GM19240 (cell line): Measurements from ENCODE around the gene ADAM19.

ENCODE experiments used
- DNase-seq: peaks from one replicate; pipeline ENCODE4 v3.0.0; 2011; ENCODE audit warnings: low spot score; ENCODE audit not compliant: insufficient read length

The ADAM19 gene

DNA sequence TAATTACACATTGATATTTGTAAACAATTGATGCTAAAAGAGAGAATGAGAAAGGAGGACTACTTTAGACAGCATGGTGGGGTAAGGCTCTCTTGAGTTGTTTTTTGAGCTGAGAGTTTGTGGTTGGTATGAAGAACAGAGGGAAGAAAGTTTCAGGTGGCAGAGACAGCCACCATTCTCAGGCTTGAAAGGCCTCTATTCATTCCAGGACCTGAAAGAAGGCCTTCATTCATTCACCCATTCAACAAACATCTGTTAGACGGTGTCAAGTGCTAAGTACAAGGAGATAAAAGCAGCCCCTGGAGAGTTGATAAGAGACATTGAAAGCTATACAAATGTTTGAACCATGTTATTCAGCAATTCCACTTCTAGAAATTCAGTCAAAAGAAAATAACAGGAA is 21.7 kb upstream of the ADAM19 start:
- no peak for DNase-seq

DNA sequence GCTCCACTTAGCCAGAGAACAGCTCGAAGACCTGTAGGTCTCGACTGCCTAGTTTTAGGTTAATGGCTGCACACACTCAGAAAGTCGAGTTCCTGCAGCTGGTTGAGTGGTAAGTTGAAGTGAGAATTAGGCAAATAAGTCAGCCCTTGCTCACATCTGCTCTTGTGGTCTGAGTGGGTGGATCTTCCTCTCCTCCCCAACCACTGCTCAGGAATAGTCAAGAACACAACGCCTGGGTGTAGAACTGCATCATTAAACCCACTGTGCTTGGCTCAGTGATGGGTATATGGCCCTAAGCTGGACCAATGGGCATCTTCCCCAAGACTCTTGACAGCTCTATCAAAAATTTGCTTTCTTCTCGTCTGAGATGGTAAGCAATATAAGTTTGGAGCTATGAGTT is 20.9 kb upstream of the ADAM19 start:
- peak; percentile 26 for DNase-seq

DNA sequence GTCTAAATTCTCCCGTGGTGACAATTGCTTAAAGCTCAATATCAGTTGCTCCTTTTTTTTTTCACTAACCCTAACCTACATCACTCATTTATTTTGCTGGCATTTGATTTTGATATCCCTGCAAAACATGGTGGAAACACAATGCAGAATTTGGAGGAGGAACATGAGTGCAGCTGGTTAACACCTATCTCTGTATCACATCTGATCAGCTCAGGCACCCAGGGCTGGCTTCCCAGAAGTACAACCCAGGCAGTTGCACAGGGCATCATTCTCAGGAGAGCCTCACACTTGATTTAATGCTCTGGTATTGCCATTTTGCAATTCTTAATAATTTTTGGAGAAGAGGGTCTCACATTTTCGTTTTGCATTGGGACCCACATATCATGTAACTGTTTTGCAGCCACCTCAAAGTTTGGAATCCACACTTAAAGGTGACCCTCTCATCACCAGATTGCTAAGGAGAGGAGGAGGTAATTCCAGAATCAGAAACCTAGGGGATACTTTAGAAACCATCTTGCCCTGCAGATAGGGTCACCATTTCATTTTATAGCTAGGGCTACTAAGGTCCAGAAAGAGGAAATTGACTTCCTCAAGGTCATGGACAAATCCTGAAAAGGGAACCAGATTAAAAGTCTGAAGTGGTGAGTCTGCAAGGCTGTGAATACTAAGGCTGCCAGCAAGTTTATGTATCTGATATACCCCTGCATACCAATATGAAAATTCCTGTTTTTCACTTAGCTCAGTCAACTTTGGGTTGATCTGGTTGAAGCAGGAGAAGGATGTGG is 19.3 kb upstream of the ADAM19 start:
- DNase-seq: no peak

DNA sequence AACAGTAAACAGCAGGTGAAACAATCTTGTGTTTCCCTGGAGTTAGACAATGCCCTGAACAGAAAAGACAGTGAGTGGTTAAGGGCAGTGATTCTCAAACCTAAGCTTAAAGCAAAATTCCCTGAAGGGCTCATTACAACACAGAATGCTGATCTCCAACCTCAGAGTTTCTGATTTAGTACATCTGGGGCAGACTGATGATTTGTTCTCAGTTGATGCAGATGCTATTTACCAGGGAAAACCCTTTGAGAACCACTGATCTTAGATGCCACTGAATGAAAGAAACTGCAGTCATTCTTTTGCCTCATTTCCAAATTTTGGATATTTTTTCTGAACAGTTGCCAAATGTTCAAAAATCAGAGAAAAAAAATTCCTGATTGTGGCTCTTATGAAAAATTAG is 18.7 kb upstream of the ADAM19 start:
- no peak for DNase-seq

DNA sequence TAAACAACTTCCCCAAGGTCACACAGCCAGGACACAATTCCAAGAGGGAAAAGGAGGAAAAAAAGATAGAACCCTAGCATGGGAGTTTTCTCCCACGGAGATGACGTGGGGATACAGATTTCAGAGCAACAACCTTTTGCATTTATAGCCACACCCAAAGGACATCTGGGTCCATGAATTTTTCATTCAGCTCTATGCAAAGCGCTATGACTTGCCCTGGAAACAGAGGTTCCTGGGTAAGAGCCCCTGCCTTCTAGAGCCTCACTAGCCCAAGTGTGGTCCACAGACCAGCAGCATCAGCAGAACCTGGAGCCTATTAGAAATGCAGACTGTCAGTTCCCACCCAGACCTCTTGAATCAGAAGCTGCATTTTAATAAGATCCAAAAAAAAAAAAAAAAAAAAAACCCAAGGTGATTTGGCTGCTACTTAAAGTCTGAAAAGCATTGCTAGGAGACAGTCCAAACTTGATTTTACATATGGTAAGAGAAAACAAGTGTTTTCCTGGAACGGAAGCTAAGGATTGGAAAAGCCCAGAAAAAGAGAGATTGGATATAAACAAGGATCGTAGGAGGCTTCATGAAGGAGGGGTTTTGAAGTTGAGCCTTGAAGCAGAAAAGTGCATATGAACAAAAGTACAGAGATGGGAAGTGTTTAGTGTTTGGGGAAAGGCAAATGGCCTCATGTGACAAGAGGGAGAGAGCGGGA is 17.6 kb upstream of the ADAM19 start:
- DNase-seq: no peak

DNA sequence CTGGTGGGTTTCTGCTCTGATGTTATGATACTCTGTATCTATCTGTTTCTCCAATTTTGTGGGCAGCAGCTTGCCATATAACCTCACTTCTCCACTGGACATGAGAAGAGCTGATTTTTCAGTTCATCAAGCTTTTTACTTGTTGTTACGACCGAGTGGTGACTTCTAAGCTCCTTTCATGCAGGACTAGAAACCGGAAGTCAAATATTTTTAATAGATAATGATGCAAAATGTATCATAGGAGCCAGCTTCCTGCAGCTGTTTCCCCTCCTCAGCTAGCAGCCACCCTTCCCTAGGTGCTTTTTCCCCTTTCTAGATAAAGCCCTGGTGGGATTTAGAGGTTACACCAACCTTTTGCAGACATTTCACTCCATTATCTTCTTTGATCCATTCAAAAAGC is 17.0 kb upstream of the ADAM19 start:
- no peak for DNase-seq

DNA sequence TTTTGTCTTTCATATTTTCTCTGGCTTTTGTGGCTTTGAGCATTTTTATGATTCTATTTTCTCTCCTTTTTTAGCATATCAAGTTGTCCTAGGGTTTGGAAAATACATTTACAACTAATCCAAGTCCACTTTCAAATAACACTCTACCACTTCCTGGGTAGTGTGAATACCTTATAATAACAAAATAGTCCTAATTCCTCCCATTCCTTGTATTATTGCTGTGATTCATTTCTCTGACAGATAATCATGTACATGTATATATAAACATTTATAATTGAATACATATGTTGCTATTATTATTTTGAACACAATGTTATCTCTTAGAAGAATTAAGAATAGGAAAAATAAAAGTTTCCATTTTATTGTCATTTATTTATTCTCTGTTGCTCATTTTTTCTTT is 14.9 kb upstream of the ADAM19 start:
- DNase-seq: no peak

DNA sequence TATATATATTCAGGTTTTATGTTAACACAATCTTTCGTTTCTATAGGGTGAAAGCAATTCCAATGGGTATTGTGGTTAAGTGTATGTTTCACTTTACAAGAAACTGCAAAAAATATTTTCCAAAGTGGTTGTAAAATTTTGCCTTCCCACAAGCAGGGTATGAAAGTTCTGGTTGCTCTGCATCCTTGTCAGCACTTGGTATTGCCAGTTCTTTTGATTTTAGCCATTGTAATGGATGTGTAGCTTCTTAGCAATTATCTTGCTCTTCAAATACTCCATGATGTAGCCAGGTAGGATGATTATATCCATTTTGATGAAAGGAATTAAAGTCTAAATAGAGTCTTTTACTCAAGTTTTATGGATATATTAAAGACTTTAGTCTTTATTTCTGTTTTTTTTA is 9.1 kb upstream of the ADAM19 start:
- DNase-seq: no peak

DNA sequence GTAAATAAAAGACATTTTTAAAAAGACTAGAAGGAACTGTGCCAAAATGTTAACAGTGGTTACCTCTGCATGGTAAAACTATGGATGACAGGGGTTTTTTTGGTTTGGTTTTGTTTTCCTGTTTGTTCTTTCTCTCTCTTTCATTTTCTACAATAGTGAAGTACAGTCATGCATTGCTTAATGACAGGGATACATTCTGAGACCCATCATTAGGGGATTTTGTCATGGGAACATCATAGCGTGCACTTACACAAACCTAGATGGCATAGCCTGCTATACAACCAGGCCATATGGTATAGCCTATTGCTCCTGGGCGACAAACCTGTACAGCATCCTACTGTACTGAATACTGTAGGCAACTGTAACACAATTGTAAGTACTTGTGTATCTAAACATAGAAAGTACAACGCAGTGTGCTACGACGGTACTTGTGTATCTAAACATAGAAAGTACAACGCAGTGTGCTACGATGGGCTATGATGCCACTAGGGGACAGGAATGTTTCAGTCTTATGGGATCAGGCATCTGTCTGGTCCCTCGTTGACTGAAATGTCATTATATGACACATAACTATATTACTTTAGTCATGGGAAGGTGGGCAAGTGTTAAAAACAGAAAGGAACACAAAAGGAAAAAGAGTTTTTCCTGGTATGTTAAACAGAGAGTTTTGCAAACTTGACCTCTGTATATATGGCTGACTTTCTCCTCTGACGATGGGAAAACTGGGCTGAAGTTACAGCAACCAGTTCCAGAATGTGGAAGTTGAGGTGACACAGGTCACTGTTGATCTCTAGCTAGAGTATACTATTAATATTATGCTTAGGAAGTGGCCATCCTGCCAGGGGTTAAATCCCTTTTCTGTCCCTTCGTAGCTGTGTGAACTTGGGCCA is 7.4 kb upstream of the ADAM19 start:
- DNase-seq: no peak

DNA sequence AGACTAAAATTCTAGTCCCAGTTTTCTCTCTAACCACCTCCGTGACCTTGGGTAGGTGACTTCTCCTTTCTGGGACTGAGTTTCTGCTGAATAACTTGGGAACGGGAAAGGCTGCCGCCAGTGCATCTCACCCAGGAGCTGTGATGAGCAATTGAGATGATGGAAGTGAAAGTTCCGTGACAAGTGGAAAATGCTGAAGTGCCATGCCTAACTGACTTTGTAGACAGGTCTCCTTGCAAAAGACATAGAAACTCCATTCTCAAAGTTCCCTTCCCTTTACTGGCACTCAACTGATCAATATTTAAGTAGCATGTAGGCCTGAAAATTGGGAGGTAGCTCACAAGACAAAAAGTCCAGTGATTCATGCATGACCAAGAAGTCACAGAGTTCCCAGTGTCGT is 6.3 kb upstream of the ADAM19 start:
- no peak for DNase-seq

DNA sequence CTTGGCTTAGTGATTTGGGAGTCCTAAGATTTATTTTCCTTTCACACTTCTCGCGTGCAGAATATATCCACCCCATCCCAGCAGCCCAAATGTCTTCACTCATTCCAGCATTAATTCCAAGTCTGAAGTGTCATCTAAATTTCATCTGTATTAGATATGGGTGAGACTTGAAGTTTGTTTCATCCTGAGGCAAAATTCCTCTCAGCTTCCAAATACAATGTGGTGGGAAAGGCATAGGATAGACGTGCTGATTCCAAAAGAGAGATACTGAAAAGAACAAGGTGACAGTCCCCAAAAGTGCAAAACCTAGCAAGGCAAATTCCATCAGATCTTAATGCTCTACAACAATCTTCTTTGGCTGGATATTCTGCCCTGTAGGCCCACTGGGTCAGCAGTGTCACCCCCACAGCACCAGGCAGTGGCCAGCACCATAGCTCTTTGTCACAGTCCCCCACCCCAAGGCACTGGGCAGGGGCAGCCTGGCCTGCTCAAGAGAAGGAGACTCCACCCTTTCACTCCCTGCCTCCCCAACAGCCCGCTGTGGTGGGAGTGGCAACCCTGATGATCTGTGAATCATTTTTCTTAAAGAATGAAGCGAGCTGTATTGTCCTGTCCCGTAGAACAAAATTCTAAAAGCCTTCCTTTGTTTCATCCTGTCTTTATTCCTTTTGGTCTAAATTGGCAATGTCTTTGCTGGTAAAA is 2.7 kb upstream of the ADAM19 start:
- DNase-seq: no peak

DNA sequence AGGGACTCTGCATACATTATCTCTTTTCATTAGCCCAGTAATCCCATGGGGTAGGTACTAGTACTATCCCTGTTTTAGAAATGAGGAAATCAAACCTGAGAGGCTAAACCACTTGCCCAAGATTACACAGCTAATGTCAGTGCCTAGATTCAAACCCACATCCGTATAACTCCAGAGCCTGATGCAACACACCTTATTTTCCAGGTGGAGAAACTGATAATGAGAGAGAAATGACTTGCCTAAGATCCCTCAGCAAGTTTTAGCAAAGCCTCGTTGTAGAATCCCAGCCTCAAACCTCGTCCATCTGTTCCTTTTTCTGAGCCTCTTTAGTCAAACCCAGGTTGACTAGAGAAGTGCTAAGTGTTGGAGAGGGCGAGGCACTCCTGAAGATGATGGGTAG is 1.1 kb upstream of the ADAM19 start:
- DNase-seq: no peak

DNA sequence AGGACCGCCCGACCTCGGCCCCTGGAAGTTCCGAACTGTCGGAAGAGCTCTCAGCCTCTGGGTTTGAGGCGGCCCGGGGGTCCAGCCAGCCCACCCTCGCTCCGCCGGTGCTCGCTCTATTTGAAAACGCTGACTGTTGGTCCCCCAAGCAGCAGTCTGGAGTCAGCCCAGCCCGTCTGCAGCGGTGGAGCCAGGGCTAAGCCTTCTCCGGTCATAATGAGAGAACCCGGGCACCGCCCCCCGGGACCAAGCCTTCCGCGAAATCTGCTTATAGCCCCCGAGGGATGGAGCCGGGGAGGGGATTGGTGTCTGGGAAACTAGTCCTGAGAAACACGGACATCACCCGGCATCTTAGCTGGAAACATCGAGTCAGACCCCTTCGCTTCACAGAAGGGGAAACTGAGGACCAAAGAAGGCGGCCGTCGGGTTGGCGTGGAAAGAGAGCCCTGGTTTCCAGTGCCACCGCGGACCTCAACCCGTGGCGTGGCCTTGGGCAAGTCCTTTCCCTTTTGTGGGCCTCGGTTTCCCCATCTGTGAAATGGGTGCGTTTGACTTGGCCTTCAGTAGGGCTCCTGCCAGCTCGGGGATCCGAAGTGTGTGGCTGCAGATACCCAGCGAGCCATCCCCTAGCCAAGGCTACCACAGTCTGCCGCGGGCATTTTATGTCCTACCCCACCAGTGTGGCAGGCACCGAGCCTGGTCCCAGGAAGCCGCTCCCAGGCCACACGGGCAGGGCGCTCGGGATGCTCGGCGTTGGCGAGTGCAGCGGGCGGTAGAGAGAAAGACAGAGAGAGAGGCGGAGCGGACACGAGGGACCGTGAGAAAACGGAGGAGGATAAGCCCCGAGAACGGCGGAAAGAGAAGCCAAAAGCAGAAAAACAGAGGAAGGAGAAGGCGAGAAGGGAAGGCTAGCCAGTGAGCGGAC is 857 bp downstream of the ADAM19 start:
- no peak for DNase-seq

DNA sequence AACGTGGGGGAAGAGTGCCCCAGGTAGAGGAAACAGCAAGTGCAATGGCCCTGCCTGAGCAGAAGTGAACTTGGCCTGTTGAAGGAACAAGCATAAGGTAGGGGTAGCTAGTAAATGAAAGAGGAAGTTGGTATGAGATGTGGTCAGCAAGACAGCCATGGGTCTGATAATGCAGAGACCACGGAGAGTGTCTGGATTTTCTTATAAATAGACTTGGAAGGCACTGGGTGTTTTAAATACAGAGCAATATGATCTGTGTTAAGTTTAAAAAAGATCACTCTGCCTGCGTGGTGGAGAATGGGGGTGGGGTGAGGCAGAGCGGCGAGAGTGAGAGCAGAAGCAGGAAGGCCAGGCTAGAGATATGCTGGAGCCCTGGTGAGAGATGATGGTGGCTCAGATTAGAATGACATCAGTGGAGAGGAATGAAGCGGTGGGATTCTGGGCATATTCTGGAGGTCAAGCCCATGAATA is 4.2 kb downstream of the ADAM19 start:
- peak; percentile 59 for DNase-seq

DNA sequence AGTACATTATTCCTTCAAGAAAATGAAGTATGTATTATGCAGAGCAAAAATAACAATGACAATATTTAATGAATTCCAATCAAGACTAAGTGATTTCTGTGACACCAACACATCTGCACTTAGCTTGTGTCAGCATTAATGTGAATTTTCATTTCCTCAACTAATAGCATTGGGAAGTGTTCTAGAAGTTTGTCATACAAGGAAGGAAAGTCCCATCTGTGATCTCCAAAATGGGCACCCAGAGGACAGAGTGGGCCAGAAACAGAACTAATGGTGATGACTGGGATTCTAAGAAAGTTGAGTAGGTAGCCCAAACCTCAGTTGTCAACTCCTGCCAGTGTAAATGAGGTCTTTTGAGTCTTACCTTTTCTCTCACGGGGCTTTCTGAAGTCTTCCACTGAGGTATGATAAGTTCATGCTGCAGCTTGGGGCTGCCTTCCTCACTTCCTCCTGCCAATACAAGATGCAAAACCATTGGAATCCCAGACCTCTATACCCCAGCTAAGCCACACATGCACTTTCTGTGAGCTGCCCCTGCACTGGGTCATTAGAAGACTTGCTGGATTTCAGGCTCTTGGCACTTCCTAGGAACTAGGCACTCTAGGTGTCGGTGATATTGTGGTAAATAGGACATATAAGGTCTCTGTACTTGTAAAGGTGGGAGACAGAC is 4.9 kb downstream of the ADAM19 start:
- DNase-seq: no peak

DNA sequence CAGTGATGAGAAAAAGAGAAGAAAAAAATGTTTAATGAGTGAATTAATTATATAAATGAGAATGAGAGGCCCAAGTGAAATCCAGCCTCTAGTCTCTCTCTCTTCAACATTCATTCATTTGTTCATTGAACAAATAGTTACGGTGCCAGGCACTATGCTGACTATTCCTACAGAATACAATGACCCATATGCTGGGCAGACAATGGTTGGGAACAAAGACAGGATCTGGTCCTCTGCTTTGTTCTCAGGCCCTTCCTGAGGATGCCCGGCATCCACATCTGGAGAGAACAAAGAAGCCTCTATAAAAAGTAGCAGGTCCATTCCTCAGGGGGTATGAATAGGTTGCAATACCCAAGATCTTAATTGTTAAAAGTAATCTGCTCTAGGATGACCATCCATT is 6.9 kb downstream of the ADAM19 start:
- no peak for DNase-seq

DNA sequence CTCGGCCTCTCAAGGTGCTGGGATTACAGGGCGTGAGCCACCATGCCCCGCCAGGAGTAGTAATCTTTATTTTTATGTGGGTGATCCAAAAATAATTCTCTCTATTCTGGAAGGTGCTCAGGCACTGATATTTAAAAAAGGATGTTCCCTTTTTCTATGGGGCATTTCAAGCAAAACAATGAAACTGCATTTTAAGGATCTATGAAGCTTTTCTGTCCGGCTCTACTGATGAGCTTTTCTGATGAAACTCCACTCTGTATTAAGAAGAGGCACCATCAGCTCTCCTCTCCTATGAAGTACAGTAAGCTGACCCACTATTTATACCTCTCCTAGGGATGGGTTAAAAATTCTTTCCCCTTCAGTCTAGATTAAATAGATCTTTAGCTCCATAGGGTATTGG is 7.4 kb downstream of the ADAM19 start:
- no peak for DNase-seq

DNA sequence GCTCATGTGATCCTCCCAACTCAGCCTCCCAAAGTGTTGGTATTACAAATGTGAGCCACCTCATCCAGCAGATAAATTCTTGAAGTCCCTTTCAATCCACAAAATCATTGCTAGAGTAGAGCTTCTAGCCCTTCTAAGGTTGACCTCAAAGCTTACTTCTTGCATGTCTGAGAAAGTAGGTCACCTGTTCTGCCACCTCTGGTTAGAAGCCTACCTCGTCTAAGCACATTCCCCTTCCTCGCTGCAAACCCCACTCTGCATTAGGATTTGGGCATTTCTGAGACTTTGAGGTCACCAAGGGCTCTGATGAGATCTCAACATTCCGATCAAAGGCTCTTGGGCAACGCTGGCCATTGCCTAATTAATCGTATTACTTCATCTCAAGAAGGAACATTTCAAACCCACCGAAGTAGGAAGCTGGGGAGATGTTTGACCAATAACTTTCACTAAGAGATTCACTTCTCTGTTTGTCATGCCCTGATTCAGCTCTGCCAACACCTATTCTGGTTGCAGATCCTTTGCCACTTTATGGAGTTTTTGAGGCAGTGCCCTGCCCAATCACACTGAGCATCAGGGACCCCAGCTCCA is 8.6 kb downstream of the ADAM19 start:
- no peak for DNase-seq

DNA sequence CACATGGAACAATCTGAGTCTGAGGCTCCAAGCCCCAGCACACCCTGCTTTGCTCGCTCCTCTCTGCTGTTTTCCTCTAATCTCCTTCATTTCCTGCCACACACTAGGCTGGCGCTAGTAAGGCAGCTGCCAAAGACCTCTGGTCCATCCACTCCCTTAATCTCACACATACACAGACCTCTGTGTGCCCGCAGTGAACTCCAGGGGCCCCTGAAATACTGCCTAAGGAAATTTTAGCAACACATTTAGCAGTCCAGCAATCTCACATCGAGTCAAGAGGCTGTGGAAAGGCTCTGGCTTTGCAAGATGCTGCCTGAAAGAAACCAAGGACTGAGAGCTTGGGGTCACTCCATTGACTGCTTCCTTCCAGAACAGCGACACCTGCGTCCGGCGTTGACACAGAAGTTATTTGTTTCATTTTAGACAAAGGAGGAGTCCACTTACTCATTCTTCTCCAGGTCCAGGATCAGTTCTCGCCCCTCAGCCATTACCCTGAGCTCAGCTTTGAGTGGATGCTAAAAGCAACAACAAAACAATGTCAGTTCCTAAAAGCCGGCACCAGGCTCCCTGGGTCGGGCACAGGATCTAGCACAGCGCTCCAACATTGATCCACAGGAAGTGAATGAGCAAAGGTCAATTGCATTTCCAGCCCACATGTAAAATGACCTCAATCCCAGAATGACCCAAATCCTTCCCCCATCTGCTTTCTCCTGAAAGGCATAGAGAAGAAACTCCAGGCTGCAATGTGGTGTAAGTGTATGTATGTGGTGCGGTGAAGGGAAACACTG is 11.5 kb downstream of the ADAM19 start:
- no peak for DNase-seq
